GM19463 (cell line): ENCODE data around the gene SERTAD2.

ENCODE experiments used
- ATAC-seq: cut with Tn5 transposase; IDR thresholded peaks from one replicate; pipeline ENCODE4 v1.9.1; 2021; ENCODE audit warnings: mild to moderate bottlenecking, moderate library complexity; ENCODE audit not compliant: unreplicated experiment

Gene SERTAD2

DNA sequence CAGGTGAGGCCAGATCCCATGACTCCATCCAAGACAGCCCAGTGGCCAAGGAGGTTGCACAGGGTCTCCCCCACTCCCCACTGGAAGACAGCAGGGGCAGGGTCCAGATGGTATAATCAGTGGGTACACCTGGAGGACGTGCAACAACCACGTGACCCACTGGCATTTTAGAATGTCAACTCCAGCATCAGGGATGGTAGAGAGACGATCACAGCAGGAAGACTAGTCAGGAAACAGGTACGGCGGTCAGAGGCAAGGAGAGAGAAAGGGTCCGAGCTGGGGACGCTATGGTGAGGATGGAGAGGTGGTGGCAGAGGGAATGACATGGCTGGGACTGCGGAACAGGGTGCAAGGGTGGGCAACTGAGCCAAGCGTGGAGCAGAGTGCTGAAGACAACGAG, 23.0 kb downstream of the SERTAD2 start:
- no peak for ATAC-seq

DNA sequence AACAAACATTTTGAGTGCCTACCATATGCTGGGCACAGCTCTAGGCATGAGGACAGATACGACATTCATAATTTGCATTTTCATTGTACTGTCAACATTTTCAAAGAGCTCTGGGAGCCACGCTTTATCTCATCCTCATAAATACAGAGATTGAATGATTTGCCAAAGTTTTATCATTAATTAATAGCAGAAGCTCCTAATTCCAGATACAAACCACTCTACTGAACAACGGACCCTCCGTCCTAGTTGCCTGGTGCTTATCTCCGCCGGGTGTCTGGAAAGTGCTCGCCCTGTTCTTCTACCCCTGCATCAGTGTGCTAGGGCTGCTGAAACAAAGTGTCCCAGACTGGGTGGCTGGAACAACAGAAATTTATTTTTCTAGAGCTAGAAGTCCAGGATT, 23.8 kb downstream of the SERTAD2 start:
- no peak for ATAC-seq

DNA sequence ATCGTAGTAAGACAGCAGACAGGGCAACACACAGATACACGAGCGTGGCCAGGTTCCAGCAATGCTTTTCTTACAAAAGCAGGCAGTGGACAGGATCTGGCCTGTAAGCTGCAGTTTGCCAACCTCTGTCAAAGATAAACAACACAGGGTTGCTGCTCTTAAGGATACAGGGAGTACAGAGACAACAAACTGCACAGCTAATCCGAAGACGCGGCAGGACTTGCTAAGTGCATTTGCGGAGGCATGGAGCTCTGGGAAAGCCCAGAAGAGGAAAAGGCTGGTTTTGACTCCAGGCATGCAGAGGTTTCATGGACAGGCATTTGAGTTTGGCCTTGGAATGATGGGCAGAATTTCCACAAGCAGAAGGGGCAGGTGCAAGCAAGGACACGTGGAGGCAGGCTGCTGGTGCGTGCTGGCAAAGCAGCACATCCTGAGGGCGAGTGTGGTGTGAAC, 24.4 kb downstream of the SERTAD2 start:
- no peak for ATAC-seq

DNA sequence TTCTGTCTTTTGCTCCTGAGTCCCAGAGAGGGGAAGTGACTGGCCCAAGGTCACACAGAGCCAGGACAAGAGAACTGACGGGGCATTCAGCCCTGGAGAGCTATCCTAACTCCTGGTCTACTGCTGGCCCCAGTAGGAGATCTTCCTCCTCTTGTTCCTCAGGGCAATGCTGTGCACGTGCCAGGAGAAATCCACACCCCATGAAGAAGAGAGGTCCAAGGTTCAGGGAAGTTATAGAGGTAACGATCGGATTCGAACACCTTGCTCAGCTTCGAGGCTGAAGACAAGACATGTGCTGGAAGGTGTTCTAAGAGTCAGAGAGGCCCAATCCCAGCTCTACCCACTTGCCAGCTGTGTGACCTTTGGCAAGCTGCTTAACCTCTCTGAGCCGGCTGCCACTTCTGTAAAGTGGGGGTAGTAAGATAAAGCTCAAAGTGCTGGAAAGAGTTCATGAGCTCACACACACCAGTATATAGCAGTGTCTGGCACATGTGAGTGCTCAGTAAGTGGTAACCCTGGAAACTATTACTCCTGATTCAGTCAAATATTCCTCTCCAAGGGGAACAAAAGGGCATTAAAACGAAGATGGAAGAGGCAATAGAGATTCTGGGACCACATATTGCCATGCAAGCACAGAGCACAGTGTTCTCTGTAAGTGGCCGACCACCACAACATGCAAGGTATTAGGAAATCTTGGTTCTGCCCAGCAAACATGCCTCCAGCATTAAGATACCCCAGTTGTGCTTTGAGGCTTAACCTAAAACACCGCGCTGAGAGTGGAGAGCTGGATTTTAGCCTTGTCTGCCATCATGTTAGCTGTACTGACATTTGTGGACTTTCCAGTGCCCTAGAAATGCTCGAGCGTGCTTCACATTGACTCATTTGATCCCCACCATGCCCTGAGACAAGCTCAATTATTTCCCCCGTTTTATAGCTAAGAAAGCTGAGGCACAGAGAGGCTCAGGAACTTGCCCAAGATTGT, 25.6 kb downstream of the SERTAD2 start:
- ATAC-seq = no peak

DNA sequence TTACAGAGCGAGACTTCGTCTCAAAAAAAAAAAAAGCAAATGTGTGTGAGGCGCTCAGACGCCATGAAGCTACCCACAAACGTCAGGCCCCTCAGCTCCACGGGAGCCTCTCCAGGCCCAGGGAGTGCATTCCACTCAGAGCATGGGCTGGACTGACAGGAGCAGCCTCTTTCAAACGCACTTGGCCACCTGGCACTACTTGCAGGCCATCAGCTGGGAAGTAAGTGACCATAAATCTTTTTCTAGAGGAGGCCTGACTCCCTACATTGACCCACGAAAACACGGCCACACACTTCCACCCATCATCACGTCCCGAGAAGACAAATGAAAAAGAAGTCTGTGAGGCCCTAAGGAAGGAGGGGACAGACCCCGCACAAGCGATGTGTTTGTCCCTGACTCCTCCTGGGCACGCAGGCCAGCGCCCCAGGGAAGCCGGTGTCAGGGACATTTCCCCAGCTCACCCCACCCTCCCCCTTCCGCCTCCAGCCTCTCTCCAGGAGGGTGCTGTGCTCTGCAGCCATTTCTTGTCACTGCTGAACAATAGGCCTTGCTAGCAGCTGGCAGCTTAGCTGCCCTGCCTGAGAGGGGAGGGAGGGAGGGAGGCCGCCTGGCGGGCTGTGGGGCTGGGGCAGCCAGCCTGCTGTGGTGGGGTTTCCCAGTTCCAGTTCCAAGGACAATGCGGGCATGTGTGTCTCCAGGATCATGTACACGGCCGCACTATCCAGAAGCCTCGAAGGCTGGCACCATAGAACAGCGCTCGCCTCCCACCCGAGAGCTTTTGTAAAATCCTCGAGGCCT, 26.6 kb downstream of the SERTAD2 start:
- ATAC-seq = no peak

DNA sequence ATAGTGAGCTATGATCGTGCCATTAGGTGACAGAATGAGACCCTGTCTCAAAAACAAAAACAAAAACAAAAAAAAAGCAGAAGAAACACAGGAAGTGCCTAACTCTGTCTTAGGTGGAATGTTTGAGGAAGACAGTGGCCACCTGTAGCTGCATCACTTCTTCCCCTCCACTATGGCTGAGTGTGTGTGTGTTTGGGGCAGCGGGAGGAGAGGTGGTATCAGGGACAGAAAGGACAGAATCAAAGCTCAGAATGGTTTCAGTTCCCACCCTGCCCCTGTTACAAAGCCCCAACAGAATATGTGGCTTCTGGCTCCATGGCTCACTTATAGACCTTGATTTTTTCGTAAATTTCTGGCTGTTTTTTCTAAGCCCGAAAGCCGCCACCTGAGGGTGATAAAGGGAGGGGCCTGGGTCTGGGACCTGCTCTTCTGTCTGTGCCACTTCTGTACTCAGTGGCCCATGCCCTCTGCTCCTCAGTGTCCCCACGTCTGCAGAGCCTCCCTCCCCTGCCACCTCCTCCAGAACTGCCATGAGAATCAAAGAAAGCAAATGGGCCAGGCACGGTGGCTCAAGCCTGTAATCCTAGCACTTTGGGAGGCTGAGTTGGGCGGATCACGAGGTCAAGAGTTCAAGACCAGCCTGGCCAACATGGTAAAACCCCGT, 27.4 kb downstream of the SERTAD2 start:
- no peak for ATAC-seq

DNA sequence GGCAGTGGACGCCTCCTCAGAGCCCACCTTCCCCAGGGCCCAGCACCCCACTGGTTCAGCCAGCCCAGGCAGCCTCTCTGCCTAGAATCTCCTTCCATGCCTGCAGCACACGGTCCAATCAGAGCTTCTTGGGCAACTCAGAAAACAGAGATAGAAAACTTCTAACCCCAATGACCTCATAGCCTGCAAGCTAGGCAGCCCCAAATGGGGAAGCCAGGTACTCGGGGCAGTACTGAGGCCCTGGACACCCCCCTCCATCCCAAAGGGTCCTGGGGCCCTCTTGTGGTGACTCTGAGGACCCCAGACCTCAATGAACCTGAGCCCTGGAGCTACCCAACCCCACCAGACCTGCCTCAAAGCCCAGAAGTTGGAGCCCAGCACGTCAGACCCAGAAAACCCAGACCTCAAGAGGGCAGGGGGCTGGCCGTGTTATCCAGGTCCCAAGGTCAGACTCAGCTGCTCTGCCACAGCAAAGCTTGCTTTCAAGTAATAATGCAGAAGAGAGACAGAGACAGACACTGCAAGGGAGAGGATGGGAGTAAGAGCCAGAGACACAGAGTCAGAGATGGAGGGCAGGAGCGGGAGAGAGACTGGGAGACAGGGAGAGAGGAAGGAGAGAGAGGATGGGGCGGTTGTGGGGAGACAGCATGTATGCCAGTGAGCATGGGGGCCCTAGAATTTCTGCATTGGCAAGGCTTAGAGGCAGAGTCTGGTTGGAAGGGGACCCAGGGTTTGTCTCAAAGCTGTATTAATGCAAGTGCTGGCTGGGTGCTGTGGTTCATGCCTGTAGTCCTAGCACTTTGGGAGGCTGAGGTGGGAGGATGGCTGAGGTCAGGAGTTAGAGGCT, 28.2 kb downstream of the SERTAD2 start:
- ATAC-seq = no peak

DNA sequence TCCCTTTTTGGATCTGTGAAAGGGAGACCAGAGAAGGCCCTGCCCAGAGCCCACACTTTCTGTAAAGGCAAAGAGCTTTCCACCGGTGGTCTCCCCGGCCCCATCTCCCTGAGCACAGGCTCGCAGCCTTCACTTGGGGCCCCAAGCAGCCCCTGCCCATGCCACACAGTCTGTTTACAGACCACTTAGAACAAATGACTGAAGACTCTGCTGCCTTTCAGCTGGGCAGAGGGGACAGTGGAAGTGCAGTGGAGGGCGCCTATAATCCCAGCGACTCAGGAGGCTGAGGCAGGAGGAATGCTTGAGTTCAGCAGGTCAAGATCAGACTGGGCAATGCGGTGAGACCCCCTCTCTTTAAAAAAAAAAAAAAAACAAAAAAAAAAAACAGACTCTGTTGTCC, 28.9 kb downstream of the SERTAD2 start:
- no peak for ATAC-seq

DNA sequence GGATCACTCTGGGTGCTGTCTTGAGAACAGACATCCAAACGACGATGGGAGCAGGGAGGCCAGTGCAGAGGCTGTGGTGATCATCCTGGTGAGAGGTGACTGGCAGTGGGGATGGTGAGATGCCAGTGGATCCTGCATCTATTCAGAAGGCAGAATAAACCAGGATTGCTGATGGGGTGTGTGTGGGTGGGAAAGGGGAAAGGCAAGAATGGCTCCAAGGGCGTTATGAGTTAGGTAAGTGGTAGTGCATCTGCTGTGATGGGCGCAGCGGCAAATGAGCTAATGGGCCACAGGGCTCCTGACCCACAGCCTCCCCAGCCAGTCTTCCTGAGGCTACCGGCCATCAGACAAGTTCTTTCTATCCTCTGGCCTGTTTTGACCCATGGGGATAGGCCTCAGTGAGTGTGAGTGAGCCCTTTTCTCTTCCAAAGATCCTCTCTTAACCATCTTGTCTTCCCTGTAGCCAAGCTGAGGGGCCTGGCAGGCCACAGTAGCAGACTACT, 29.6 kb downstream of the SERTAD2 start:
- no peak for ATAC-seq

DNA sequence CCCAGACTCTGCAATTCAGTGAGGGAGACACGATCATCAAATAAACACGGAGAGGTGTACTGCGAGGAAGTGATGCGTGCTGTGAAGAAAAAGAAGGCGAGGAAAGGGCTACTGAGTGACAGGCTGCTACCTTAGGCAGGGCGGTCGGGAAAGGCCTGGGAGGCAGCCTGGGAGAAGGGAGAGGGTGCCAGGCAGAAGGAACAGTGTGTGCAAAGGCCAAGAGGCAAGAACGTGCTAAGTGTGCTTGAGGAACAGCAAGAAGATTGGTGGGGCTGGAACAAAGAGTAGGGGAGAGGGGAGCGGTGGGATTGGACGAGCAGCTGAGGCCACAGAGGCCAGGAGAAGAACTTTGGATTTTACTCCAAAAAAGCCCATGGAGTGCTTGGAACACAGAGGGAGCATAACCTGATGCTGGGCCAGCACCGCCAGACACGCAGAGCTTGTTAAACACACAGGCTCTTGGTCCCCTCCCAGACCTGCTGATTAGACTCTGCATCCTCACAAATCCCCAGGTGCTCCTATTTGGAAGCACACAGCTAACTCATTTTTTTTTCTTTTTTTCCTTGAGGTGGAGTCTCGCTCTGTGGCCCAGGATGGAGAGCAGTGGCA, 30.4 kb downstream of the SERTAD2 start:
- ATAC-seq = no peak

DNA sequence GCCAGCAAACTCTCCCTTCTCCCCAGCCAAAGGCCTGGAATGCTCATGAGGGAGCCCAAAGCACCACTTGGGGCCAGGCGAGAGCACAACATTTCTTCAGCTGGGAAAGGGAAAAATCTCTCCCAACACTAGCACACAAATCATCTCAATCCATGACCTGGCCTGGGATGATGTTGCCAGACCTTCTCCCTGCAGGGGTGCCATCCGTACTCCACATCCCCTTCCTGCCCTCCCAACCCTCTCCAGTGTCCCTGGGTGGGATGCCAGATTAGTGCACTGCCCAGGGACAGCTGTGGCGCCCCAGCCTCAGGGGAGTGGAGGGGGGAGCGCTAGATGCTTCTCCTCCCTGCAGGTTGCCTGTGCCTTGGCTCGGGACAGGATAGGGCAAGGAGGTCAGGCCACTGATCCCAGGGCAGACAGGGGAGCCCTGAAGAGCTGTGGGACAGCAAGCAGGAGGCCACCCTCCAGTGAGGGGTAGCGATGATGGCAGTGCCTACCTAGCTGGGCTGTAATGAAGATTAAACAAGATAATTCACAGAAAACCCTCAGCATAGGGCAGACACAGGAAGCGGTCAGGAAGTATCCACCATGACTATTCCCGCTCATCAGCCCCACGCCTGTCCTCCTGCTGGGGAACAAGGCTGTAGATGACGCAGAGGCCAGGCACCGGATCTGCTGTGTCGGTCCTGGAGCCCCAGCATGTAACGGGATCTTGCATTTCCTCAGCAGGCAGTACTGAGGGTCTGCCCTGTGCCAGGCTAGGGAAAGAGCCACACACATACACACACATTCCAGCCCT, 31.1 kb downstream of the SERTAD2 start:
- no peak for ATAC-seq

DNA sequence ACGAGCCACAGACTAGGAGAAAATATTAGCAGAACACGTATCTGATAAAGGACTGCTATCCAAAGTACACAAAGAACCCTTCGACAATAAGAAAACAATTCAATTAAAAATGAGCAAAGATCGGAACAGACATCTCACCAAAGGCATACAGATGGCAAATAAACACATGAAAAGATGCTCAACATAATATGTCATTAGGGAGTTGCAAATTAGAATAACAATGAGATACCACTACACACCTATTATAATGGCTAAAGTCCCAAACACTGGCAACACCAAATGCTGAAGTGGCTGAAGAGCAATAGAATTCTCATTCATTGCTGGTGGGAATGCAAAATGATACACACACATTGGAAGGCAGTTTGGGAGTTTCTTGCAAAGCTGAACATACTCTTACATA, 33.1 kb downstream of the SERTAD2 start:
- no peak for ATAC-seq

DNA sequence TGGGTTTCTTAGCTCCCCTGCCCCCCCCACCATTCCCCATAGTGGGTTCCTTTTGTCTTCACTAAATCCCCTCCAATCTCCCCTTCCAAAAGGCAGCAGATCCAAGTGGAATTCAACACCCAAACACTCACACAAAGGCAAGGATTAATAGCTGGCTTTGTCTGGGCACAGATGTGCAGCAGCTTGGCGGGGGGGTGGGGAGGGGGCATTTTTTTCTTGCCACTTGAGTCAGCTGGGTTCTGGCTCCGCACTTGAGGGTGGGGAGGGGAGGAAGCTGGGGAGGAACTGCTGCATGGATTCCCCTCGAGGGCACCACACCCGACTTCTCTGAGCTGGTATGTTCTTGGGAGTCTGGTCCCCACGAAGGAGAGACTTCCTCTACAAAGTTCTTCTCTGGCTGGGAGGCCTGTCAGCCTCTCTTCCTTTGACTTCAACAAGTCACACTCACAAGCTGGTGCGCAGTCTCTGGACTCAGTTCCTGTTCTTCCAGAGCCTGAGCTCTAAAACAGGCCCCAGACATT, 36.0 kb downstream of the SERTAD2 start:
- no peak for ATAC-seq

DNA sequence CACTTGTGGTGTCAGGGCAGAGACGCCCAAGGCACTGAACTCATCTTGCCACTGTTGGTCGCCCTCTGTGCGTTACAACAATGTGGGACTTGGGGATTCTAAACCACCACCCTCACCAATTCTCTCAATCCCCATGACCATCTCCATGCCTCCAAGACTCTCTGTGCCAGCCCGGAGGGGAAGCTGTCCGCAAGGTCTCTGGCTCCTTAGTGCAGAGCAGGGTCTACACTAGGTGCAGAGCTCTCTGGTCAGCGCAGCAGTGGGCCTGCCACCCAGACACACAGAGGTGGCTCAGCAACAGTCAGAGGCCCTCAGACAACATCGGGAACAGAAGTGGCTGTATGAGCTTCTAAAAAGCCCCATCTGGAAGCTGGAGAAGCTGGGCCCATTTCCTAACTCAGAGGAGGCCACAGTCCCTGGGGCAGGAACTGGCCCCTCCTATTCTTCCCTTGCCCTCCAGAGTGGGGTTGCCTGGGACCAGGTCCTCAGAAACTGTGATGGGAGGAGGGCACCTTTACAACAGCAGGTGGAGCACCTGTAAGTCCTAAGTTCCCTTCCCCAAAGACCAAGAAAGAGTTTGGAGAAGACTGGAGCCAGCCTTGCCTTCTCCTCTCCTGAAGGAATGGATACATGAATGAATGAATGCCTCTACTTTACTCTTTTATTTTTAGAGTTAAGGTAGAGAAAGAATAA, 37.7 kb downstream of the SERTAD2 start:
- no peak for ATAC-seq

DNA sequence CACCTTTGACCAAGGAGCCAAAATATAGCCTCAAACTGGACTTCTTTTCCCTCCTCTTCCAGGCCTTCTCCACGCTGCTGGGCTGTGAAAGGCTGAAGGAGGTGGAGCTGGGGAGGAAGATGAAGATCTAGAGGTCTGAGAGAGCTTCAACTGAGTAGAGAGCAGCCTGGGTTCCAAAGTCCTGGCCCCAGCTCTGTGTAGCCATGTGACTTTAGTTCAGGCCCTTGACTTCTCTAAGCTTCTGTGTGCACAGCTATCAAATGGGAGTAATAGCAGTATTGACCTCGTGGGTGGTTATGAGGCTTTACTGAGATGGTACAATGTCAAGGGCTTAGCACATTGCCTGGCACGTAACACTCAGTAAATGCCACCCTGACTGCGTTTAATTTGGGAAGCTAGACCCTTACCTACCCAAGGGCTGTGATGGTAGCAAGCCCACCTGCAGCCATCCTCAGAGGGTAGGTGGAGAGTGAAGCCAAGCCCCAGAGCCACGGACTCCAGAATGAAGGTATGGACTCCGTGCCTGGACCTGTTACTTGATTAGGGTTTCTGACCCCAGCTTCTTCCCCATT, 38.4 kb downstream of the SERTAD2 start:
- ATAC-seq = no peak

DNA sequence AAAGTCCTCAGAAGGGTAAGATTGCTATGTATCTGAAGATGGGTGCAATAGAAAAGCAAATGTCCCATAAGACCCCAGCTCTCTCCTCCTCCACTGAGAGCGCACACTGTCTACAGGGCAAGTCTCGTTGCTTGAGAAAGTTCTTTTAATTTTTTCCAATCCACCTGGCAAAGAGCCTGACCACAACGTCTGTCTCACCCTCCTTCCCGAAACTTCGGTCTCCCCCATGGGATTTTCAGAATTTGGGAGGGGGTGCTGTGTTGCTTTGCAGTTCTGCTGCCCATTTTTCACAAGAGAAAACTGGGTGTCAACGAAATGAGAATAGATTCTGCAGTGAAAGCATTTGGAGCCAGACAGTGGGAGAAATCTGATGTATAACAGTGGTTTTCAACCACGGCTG, 40.4 kb downstream of the SERTAD2 start:
- no peak for ATAC-seq

DNA sequence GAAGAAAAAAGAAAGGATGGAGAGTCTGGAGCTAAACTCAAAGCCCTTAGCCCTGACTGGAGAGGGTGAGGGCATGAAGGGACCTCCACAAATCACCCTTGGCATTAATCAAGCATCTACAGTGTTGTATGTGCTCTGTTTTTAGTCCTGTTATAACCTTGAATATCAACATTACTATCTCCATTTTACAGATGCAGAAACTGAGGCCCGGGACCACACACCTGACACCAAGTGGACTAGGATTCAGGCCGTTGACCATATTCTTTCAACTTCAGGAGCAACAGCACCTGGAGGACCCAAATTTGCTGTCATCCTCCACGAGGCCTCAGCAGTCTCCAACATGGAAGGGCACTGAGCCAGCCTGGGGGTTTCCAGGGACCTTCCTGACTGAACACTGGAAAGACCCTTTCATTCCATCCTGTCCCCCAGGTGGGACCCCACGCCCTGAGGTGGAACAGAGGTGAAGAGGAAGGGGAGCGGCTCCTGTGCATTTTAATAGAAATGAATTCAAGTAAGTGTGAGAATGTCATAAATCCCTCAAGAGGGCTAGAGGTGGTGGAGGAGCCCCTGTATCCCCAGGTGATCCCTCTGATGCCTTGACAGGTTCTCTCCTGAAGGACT, 41.0 kb downstream of the SERTAD2 start:
- no peak for ATAC-seq
